Ovary (tissue), 3 donors: ENCODE measurements around the gene IL17RD.

Source experiments
- CTCF ChIP-seq, 3 donors: fragments of 450-650 bp in 2 of 3; fragments of 200-600 bp in 1 of 3; IDR thresholded peaks; one replicate each; pipeline versions ENCODE4 v1.5.1 to v1.8.0; 2016 to 2022; ENCODE audit warnings: antibody characterized with exemption in 3 of 3, mild to moderate bottlenecking in 1 of 3
- POLR2A ChIP-seq: fragments of 450-650 bp; IDR thresholded peaks from one replicate; pipeline ENCODE4 v1.6.1; 2017; ENCODE audit warnings: antibody characterized with exemption, mild to moderate bottlenecking, moderate library complexity
- donor health status: DM: no; HTN: no; CAD: no.

DNA sequence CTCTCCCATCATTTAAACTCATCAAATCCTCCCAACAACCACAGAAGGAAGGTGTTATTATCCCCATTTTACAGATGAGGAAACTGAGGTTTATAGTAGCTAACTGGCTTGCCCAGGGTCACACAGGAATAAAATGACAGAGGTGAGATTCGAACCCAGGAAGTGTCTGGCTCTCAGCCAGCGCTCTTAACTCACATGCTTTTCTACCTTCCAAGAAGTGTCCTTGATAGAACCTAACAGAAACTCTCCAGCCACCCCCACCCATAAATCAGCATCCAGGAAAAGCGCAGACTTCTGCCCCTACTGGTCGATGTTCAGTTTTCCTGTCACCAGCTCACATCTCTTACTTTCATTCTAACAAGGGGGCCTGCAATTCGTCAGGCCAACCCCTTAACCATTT, 52.9 kb downstream of the IL17RD start:
- TF ChIP-seq CTCF (IDR thresholded peaks at IDR 0.05) (no peak), POLR2A (no peak)
